Sigmoid colon (tissue), 7 donors: ENCODE results near the gene XYLT1. TPM values are rescaled to one million over a fixed set of nuclear protein-coding genes. Genes with fewer than 3 reads are reported as not detected.
"Not testable (repeated sequence)": the region's sequence is repeated elsewhere in the genome, so short reads cannot be mapped to it uniquely, and the experiment has no call there.

Source experiments
- DNase-seq: peaks from one replicate; pipeline ENCODE4 v3.0.0-alpha.2; 2019
- H3K27ac ChIP-seq, 4 donors: fragments of 200-600 bp; sonication (generic); one replicate each; pipeline ENCODE4 v1.5.1; 2016 to 2019; ENCODE audit warnings: mild to moderate bottlenecking in 1 of 4
- H3K27me3 ChIP-seq, 3 donors: fragments of 200-600 bp; sonication (generic); one replicate each; pipeline ENCODE4 v1.5.1; 2019; ENCODE audit warnings: mild to moderate bottlenecking in 1 of 3
- H3K36me3 ChIP-seq, 4 donors: fragments of 200-600 bp; sonication (generic); one replicate each; pipeline ENCODE4 v1.5.1; 2016 to 2019
- H3K4me1 ChIP-seq, 4 donors: fragments of 200-600 bp; sonication (generic); one replicate each; pipeline ENCODE4 v1.5.1; 2017 to 2019
- H3K4me3 ChIP-seq, 4 donors: fragments of 200-600 bp; sonication (generic); one replicate each; pipeline ENCODE4 v1.5.1; 2017 to 2019; ENCODE audit warnings: mild to moderate bottlenecking in 2 of 4, moderate library complexity in 1 of 4
- H3K9me3 ChIP-seq, 4 donors: fragments of 200-600 bp in 3 of 4; sonication (generic) in 3 of 4; one replicate each; pipeline versions ENCODE4 v1.5.1 to v1.6.1; 2013 to 2019
- EP300 ChIP-seq, 4 donors: sonication (generic); formaldehyde crosslinking; IDR thresholded peaks; one replicate each; pipeline ENCODE4 v1.6.1; 2017; ENCODE audit warnings: antibody characterized with exemption in 4 of 4
- POLR2A ChIP-seq, 2 donors: fragments of 450-650 bp; IDR thresholded peaks; one replicate each; pipeline ENCODE4 v1.6.1; 2016; ENCODE audit warnings: antibody characterized with exemption in 2 of 2, mild to moderate bottlenecking in 2 of 2, moderate library complexity in 2 of 2
- POLR2AphosphoS5 ChIP-seq, 4 donors: sonication (generic); formaldehyde crosslinking; IDR thresholded peaks; one replicate each; pipeline ENCODE4 v1.6.1; 2017; ENCODE audit warnings: antibody characterized with exemption in 4 of 4
- WGBS, 2 donors: extraction: QIAGEN DNeasy Blood & Tissue Kit; methylation state at CpG; one replicate each; pipeline ENCODE4 v1.1.7; 2013; 5-methylcytosine and 5-hydroxymethylcytosine counted together
- intact Hi-C: fragments of 100-400 bp; cut with DNase I; formaldehyde crosslinking; loops from one replicate; pipeline ENCODE4 v1.15.1; 2023
- polyA plus RNA-seq, 3 donors: library from polyadenylated mRNA; stranded (reverse); fragments of 200-250 nt; gene quantifications; one replicate each; pipeline ENCODE4 v1.2.3, GENCODE V29; 2013
- total RNA-seq, 4 donors: library from RNA; depleted of rRNA; stranded (reverse); fragments of >200 nt; gene quantifications; one replicate each; pipeline ENCODE4 v1.1.0, GENCODE V29; 2016
- TF ChIP-seq, protein P1 (sequence below), 4 experiments: fragments of 450-650 bp in 3 of 4; fragments of 200-600 bp in 1 of 4; IDR thresholded peaks; one replicate each; pipeline ENCODE4 v1.5.1; 2016 to 2019; ENCODE audit warnings: antibody characterized with exemption in 4 of 4, mild to moderate bottlenecking in 3 of 4, moderate library complexity in 2 of 4
- donor health status: healthy with polysubstance abuse.
- donor health status: Bipolar disorder and iron deficiency.
- donor health status: healthy.

The XYLT1 gene
- total and polyA plus RNA-seq, 7 donors, result 0.60 to 33.2 (median 23.0) TPM

DNA sequence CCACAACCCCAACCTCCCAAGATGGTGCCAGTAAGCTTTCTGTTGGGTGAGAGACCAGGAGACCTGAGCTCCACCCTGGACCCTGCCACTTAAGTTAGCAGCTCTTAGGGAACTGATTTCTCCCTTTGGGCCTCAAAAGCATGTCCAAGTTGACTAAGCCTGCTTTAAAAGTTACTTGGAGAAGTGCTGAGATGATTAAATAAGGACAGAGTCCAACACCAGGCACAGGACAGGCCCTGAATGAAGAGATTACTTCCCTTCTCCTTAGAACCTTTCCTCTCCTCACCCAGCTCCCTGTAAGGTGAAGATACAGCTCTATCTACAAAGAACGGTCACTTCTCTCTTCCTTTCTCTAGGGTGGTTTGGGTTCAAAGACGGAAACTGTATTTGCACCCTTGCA, 162.6 kb downstream of the XYLT1 start:
- H3K36me3 ChIP-seq, result no peaks in the 10 kb centered on the region
- TF ChIP-seq EP300 (IDR thresholded peaks at IDR 0.05) (no peak), POLR2AphosphoS5 (IDR thresholded peaks at IDR 0.05) (no peak), POLR2A (IDR thresholded peaks at IDR 0.05) (no peak)
- TF ChIP-seq, protein P1, sequence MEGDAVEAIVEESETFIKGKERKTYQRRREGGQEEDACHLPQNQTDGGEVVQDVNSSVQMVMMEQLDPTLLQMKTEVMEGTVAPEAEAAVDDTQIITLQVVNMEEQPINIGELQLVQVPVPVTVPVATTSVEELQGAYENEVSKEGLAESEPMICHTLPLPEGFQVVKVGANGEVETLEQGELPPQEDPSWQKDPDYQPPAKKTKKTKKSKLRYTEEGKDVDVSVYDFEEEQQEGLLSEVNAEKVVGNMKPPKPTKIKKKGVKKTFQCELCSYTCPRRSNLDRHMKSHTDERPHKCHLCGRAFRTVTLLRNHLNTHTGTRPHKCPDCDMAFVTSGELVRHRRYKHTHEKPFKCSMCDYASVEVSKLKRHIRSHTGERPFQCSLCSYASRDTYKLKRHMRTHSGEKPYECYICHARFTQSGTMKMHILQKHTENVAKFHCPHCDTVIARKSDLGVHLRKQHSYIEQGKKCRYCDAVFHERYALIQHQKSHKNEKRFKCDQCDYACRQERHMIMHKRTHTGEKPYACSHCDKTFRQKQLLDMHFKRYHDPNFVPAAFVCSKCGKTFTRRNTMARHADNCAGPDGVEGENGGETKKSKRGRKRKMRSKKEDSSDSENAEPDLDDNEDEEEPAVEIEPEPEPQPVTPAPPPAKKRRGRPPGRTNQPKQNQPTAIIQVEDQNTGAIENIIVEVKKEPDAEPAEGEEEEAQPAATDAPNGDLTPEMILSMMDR (IDR thresholded peaks at IDR 0.05), result no peak
- no peaks in the 10 kb centered on the region for H3K27me3 ChIP-seq
- no peak for DNase-seq
- H3K4me3 ChIP-seq, result no peak overlapping the region
- H3K4me1 ChIP-seq, result peaks cover 0 to 100% (median 87%) of the 10 kb centered on the region in 4 donors
- intact Hi-C loops, result loop anchor here (5.0 kb wide), 1 partner anchor 36 kb away; no protein-coding TSS in a partner anchor
- peak overlapping the region; percentile 89 to 97 (median 96) for H3K27ac ChIP-seq
- no peaks in the 10 kb centered on the region for H3K9me3 ChIP-seq
- 96 to 97% methylated on average over 2 of the region's 2 CpGs for WGBS, 2 donors

DNA sequence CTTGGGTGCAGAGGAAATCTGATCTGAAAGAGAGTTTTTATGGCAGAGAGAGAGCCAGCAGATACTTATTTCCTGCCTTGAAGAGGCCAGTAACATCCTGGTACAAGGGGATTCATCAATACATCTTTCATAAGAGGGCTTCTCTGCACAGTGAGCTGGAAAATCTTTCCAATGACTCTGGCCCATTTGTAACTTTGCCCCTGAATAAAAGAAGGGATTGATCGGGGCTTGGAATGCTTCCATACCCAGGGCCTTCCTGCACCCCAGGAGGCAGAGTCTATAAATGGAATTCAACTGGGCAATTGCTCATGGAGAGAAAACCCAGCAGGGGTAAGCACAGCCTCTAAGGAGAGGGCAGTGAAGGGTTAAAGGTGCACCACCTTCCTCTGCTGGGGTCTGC, 163.3 kb downstream of the XYLT1 start:
- Histone ChIP-seq H3K36me3 (no peaks in the 10 kb centered on the region), H3K9me3 (no peaks in the 10 kb centered on the region), H3K4me1 (peaks cover 0 to 99% (median 86%) of the 10 kb centered on the region in 4 donors), H3K27ac (peak overlapping the region; percentile 89 to 97 (median 96)), H3K27me3 (no peaks in the 10 kb centered on the region), H3K4me3 (no peak overlapping the region)
- DNase-seq, result no peak
- 62 to 80% methylated on average over 1 of the region's 1 CpG for WGBS, 2 donors
- intact Hi-C loops, result loop anchor here (5.0 kb wide), 1 partner anchor 35 kb away; no protein-coding TSS in a partner anchor
- TF ChIP-seq, protein P1 (IDR thresholded peaks at IDR 0.05), result no peak
- TF ChIP-seq POLR2AphosphoS5 (IDR thresholded peaks at IDR 0.05), result no peak

DNA sequence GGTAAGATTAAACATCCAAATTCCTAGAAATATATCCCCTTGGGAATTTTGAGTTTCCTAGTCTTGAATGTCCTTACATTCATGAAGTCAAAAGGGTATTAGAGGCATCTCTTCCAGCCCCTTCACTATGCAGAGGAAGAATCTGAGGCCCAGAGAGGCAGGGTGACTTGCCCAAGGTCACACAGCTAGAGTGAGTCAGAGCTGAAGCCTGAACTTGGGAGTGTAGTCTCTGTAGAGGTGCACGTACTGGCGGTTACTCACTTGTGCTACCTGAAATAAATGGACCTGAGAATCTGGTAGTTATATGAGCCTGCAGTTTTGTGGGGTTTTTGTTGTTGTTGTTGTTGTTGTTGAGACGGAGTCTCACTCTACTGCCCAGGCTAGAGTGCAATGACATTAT, 164.0 kb downstream of the XYLT1 start:
- Histone ChIP-seq H3K27ac (peak overlapping the region in 3 of 4 donors; percentile 95 to 97 (median 96)), H3K36me3 (no peaks in the 10 kb centered on the region), H3K9me3 (no peaks in the 10 kb centered on the region), H3K27me3 (no peaks in the 10 kb centered on the region), H3K4me3 (no peak overlapping the region), H3K4me1 (peaks cover 0 to 91% (median 81%) of the 10 kb centered on the region in 4 donors)
- no peak for DNase-seq
- WGBS, 2 donors, result 88 to 93% methylated on average over 3 of the region's 3 CpGs
- TF ChIP-seq POLR2A (IDR thresholded peaks at IDR 0.05) (no peak), POLR2AphosphoS5 (IDR thresholded peaks at IDR 0.05) (no peak), EP300 (IDR thresholded peaks at IDR 0.05) (no peak)
- TF ChIP-seq, protein P1 (IDR thresholded peaks at IDR 0.05), result no peak
- intact Hi-C loops, result loop anchor here (5.0 kb wide), 1 partner anchor 34 kb away; no protein-coding TSS in a partner anchor

DNA sequence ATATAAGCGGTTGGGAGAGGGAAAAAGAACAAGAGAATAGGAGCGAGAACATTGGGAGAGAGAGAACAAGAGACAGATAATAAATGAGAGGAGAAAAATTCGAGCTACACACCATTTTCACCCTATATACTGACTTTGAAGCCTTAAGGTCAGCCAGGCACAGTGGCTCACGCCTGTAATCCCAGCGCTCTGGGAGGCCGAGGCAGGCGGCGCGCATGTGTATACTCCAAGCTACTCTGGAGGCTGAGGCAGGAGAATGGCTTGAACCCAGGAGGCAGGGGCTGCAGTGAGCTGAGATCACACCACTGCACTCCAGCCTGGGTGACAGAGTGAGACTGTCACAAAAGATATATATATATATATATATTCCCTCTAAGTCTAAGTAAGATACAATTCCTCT, 164.5 kb downstream of the XYLT1 start:
- peaks cover 0 to 90% (median 76%) of the 10 kb centered on the region in 4 donors for H3K4me1 ChIP-seq
- intact Hi-C loops, result loop anchor here (5.0 kb wide), 1 partner anchor 34 kb away; no protein-coding TSS in a partner anchor
- H3K27me3 ChIP-seq, DNase-seq, H3K4me3 ChIP-seq, H3K36me3 ChIP-seq, H3K9me3 ChIP-seq: not testable (repeated sequence)
- peak overlapping the region in 3 of 4 donors; percentile 95 to 97 (median 96) for H3K27ac ChIP-seq
- 86 to 90% methylated on average over 9 of the region's 9 CpGs for WGBS, 2 donors

DNA sequence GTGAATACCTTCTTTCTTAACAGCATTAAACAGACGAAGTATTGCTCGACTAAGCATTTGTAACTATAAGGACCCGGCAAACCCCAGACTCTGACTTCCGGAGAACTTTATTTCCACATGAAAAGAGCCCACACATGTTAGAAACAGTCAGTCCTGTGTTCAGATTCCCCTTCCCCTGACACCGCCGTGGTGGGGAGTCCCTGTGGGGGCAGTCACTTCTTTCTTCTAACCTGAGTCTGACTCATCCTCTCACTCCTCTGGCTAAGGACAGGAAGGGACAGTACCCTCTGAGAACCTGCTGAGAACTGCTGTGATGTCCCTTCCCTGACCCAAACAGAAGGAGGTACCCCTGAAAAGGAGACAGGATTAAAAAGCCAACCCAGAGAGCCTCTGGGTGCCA, 165.1 kb downstream of the XYLT1 start:
- no peak for TF ChIP-seq EP300 (IDR thresholded peaks at IDR 0.05)
- TF ChIP-seq POLR2A (IDR thresholded peaks at IDR 0.05), result no peak
- TF ChIP-seq, protein P1 (IDR thresholded peaks at IDR 0.05), result no peak
- no peak for TF ChIP-seq POLR2AphosphoS5 (IDR thresholded peaks at IDR 0.05)
- H3K4me1 ChIP-seq, result peaks cover 0 to 86% (median 71%) of the 10 kb centered on the region in 4 donors
- intact Hi-C loops, result loop anchor here (2.0 to 5.0 kb wide), 2 partner anchors 33 to 163 kb away; no protein-coding TSS in a partner anchor

More for the DNA sequence above, 165.1 kb downstream of the XYLT1 start:
- H3K27ac ChIP-seq, result peak overlapping the region in 3 of 4 donors; percentile 95 to 97 (median 96)
- no peak for DNase-seq
- no peak overlapping the region for H3K4me3 ChIP-seq
- 59 to 76% methylated on average over 6 of the region's 6 CpGs for WGBS, 2 donors
- no peaks in the 10 kb centered on the region for H3K27me3 ChIP-seq
- no peaks in the 10 kb centered on the region for H3K9me3 ChIP-seq
- H3K36me3 ChIP-seq, result no peaks in the 10 kb centered on the region
